ENCODE measurements around the gene OR4N5. TPM values are rescaled to one million over a fixed set of nuclear protein-coding genes. Genes with fewer than 3 reads are reported as not detected.
"Not testable (repeated sequence)": the region's sequence is repeated elsewhere in the genome, so short reads cannot be mapped to it uniquely, and the experiment has no call there.

Gene OR4N5, protein sequence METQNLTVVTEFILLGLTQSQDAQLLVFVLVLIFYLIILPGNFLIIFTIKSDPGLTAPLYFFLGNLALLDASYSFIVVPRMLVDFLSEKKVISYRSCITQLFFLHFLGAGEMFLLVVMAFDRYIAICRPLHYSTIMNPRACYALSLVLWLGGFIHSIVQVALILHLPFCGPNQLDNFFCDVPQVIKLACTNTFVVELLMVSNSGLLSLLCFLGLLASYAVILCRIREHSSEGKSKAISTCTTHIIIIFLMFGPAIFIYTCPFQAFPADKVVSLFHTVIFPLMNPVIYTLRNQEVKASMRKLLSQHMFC
- not detected in 2 replicates for total RNA-seq (2014; rRNA removed; shearing (Covaris generic))
- total RNA-seq (2022), result not detected in 2 replicates
- Bru-seq, nascent RNA, result not detected
- BruChase-seq, experiment 1, labeled RNA remaining after a 6-hour chase, result not detected
- not detected for BruChase-seq, experiment 2, labeled RNA remaining after a 2-hour chase
- long read RNA-seq, result 0 reads

DNA sequence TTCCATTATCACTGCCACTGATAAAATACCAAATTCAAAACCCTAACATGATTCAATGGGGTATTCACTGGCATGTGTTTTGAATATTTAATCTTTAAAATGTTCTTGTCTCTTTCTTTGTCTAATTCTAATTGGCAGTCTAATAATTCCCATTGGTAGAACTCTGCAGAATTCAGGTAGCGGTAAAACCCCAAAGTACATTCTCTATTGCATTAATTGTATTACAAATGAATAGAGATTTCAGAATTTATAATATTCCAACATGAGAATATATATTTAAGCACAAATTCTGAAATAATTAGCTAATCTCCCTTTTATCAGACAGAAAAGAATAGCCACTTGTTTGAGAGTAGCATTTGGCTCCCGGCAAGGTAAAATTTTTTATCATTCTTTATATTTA lies at the start of gene OR4N5:
Gene OR4N5 (plus strand): TSS at position 301 of the 400 bp plus-strand sequence. CDS start 4,916 bp downstream, outside the sequence.
- no peak for DNase-seq (ENCODE audit: low spot score)
- CTCF ChIA-PET (ENCODE audit: unreplicated experiment), result no interaction called here
- no peak for TF ChIP-seq EZH2phosphoT487 (IDR thresholded peaks at IDR 0.05; ENCODE audit: borderline replicate concordance, low read depth, low read length)
- TF ChIP-seq, protein P1, sequence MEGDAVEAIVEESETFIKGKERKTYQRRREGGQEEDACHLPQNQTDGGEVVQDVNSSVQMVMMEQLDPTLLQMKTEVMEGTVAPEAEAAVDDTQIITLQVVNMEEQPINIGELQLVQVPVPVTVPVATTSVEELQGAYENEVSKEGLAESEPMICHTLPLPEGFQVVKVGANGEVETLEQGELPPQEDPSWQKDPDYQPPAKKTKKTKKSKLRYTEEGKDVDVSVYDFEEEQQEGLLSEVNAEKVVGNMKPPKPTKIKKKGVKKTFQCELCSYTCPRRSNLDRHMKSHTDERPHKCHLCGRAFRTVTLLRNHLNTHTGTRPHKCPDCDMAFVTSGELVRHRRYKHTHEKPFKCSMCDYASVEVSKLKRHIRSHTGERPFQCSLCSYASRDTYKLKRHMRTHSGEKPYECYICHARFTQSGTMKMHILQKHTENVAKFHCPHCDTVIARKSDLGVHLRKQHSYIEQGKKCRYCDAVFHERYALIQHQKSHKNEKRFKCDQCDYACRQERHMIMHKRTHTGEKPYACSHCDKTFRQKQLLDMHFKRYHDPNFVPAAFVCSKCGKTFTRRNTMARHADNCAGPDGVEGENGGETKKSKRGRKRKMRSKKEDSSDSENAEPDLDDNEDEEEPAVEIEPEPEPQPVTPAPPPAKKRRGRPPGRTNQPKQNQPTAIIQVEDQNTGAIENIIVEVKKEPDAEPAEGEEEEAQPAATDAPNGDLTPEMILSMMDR (conservative IDR thresholded peaks at IDR 0.05; ENCODE audit: low read length), result no peak
- intact Hi-C loops (cut with micrococcal nuclease; ENCODE audit: unreplicated experiment), result no loop called here
- Histone ChIP-seq H3K9me2 (ENCODE audit: insufficient read depth, low read length) (no peaks in the 10 kb centered on the region), H3K27ac (ENCODE audit: low read depth, low read length, poor library complexity, severe bottlenecking) (no peak within 1 kb of the TSS), H2AFZ (ENCODE audit: low read length) (no peak within 1 kb of the TSS), H3K4me2 (ENCODE audit: low read length) (no peak within 1 kb of the TSS), H4K20me1 (ENCODE audit: insufficient read depth, low read length) (no peaks in the 10 kb centered on the region), H3K36me3 (ENCODE audit: insufficient read depth, low read length) (no peaks in the 10 kb centered on the region), H3K4me3 (ENCODE audit: low read depth, low read length, poor library complexity, severe bottlenecking) (no peak within 1 kb of the TSS), H3K9me3 (ENCODE audit: low read length) (no peaks in the 10 kb centered on the region), H3K4me1 (ENCODE audit: insufficient read depth, low read length, poor library complexity, severe bottlenecking) (no peaks in the 10 kb centered on the region), H3K79me2 (ENCODE audit: insufficient read depth, low read depth, low read length) (no peaks in the 10 kb centered on the region)
- POLR2A ChIA-PET, result no interaction called here
- BruUV-seq (replicated peaks), result no TSS peak

DNA sequence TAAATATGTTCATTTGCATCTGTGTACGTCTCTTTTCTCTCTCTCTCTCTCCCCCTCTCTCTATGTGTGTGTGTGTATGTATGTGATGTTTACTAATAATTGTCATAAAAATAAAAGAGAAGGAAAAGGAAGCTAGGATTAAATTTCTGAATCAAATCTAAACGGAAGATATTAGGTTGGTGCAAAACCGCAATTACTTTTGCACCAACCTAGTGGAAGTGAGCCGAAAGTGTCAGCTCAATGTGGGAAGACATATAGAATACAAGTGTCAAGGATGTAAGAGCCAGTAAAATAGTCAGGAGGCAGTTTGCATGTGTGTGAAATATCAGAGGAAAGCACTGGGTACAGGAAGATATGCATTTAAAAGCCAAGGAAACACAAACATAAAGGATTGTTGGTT lies 46.6 kb upstream of the OR4N5 start:
- H3K79me2 ChIP-seq (ENCODE audit: insufficient read depth, low read depth, low read length), result no peaks in the 10 kb centered on the region
- no TSS peak for BruUV-seq (replicated peaks)
- no peaks in the 10 kb centered on the region for H4K20me1 ChIP-seq (ENCODE audit: insufficient read depth, low read length)
- no peaks in the 10 kb centered on the region for H3K4me1 ChIP-seq (ENCODE audit: insufficient read depth, low read length, poor library complexity, severe bottlenecking)
- H3K4me2 ChIP-seq (ENCODE audit: low read length), result no peak overlapping the region
- no peak overlapping the region for H3K4me3 ChIP-seq (ENCODE audit: low read depth, low read length, poor library complexity, severe bottlenecking)
- H3K9me3 ChIP-seq (ENCODE audit: low read length), result no peaks in the 10 kb centered on the region
- intact Hi-C loops (cut with micrococcal nuclease; ENCODE audit: unreplicated experiment), result no loop called here
- no peaks in the 10 kb centered on the region for H3K36me3 ChIP-seq (ENCODE audit: insufficient read depth, low read length)
- no peak overlapping the region for H2AFZ ChIP-seq (ENCODE audit: low read length)
- TF ChIP-seq, protein P1 (conservative IDR thresholded peaks at IDR 0.05; ENCODE audit: low read length), result no peak
- TF ChIP-seq EZH2phosphoT487 (IDR thresholded peaks at IDR 0.05; ENCODE audit: borderline replicate concordance, low read depth, low read length), result no peak
- no peak for DNase-seq (ENCODE audit: low spot score)
- ChIA-PET POLR2A (interaction anchor here (0.8 kb wide), 1 partner anchor 14 kb away, joined by 4 read pairs; no protein-coding TSS in a partner anchor), CTCF (ENCODE audit: unreplicated experiment) (no interaction called here)
- no peak overlapping the region for H3K27ac ChIP-seq (ENCODE audit: low read depth, low read length, poor library complexity, severe bottlenecking)
- no peaks in the 10 kb centered on the region for H3K9me2 ChIP-seq (ENCODE audit: insufficient read depth, low read length)

DNA sequence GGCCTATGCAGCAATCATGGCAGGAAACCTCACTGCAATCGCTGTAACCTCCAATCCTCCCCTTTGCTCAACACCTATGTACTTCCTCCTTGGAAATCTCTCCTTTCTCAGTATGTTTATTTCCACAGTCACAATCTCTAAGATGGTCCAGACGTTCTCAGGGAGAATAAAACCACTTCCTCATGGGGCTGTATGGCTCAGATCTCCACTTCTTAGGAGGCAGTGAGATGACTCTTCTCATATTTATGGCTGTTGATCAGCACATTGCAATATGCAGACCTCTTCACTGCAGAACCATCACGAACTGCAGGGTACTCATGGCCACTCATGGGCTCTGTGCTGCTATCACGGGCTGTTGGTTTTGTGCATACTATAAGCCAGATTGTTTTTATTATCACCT lies 45.2 kb upstream of the OR4N5 start:
- intact Hi-C loops (cut with micrococcal nuclease; ENCODE audit: unreplicated experiment), result no loop called here
- H3K9me2 ChIP-seq (ENCODE audit: insufficient read depth, low read length), result no peaks in the 10 kb centered on the region
- no peak overlapping the region for H3K4me2 ChIP-seq (ENCODE audit: low read length)
- no peaks in the 10 kb centered on the region for H3K9me3 ChIP-seq (ENCODE audit: low read length)
- TF ChIP-seq EZH2phosphoT487 (IDR thresholded peaks at IDR 0.05; ENCODE audit: borderline replicate concordance, low read depth, low read length), result no peak
- TF ChIP-seq, protein P1 (conservative IDR thresholded peaks at IDR 0.05; ENCODE audit: low read length), result no peak
- H3K4me3 ChIP-seq (ENCODE audit: low read depth, low read length, poor library complexity, severe bottlenecking), result no peak overlapping the region
- no peak overlapping the region for H3K27ac ChIP-seq (ENCODE audit: low read depth, low read length, poor library complexity, severe bottlenecking)
- H3K36me3 ChIP-seq (ENCODE audit: insufficient read depth, low read length), result no peaks in the 10 kb centered on the region
- DNase-seq (ENCODE audit: low spot score), result no peak
- H3K4me1 ChIP-seq (ENCODE audit: insufficient read depth, low read length, poor library complexity, severe bottlenecking), result no peaks in the 10 kb centered on the region
- H3K79me2 ChIP-seq (ENCODE audit: insufficient read depth, low read depth, low read length), result no peaks in the 10 kb centered on the region
- no peak overlapping the region for H2AFZ ChIP-seq (ENCODE audit: low read length)
- no TSS peak for BruUV-seq (replicated peaks)
- no peaks in the 10 kb centered on the region for H4K20me1 ChIP-seq (ENCODE audit: insufficient read depth, low read length)
- ChIA-PET CTCF (ENCODE audit: unreplicated experiment) (no interaction called here), POLR2A (no interaction called here)

DNA sequence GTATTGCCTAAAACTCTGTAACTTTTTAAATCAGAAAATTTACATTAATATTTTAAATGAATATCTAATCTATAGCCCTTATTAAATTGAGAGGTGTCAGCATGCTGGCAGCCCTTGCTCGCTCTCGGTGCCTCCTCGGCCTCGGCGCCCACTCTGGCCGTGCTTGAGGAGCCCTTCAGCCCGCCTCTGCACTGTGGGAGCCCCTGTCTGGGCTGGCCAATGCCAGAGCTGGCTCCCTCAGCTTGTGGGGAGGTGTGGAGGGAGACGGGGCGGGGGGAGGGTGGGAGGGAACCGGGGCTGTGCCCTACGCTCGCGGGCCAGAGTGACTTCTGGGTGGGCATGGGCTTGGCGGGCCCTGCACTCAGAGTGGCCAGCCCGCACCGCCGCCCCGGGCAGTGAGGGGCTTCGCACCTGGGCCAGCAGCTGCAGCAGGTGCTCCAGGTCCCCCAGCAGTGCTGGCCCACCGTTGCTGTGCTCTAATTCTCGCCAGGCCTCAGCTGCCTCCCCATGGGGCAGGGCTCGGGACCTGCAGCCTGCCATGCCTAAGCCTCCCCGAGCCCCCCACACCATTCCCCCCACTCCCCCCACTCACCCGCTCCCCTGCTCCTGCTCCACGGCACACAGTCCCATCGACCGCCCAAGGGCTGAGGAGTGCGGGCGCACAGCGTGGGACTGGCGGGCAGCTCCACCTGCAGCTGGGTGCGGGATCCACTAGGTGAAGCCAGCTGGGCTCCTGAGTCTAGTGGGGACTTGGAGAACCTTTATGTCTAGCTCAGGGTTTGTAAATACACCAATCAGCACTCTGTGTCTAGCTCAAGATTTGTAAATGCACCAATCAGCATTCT lies 39.5 kb upstream of the OR4N5 start:
- H3K79me2 ChIP-seq (ENCODE audit: insufficient read depth, low read depth, low read length); H3K27ac ChIP-seq (ENCODE audit: low read depth, low read length, poor library complexity, severe bottlenecking); H4K20me1 ChIP-seq (ENCODE audit: insufficient read depth, low read length); H3K4me1 ChIP-seq (ENCODE audit: insufficient read depth, low read length, poor library complexity, severe bottlenecking); H3K36me3 ChIP-seq (ENCODE audit: insufficient read depth, low read length); H3K9me2 ChIP-seq (ENCODE audit: insufficient read depth, low read length); intact Hi-C loops (cut with micrococcal nuclease; ENCODE audit: unreplicated experiment); DNase-seq (ENCODE audit: low spot score); BruUV-seq (replicated peaks); H2AFZ ChIP-seq (ENCODE audit: low read length); CTCF ChIA-PET (ENCODE audit: unreplicated experiment); H3K4me3 ChIP-seq (ENCODE audit: low read depth, low read length, poor library complexity, severe bottlenecking); H3K4me2 ChIP-seq (ENCODE audit: low read length); H3K9me3 ChIP-seq (ENCODE audit: low read length): not testable (repeated sequence)
- POLR2A ChIA-PET, result interaction anchor here (0.6 kb wide), 1 partner anchor 28 kb away, joined by 3 read pairs; no protein-coding TSS in a partner anchor

All from OCI-LY7 (cell line).